ENCODE data around the gene DNAH14. TPM values are rescaled to one million over a fixed set of nuclear protein-coding genes. Genes with fewer than 3 reads are reported as not detected.

Gene DNAH14
- total RNA-seq, 4 donors from 2014 or later: 9.5 to 32.4 (median 14.8) TPM

DNA sequence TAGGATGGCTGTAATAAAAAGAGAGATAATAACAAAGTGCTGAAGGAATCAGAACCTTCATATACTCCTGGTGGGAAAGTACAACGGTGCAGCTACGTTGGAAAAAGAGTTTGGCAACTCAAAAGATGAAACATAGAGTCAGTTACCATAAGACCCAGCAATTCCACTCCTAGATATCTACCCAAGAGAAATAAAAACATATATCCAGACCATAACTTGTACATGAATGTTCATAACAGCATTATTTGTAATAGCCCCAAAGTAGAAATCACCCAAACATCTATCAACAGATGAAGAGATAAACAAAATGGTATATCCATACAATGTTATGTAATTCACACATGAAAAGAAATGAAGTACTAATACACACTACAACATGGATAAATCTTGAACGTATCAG is 30.5 kb upstream of the DNAH14 start:
- 91 to 94% methylated on average over 3 of the region's 3 CpGs for WGBS, 2 donors (ENCODE audit: low coverage in 1 of 2)
- Histone ChIP-seq H3K27ac (no peak overlapping the region), H3K4me1 (no peaks in the 10 kb centered on the region), H3K27me3 (no peaks in the 10 kb centered on the region), H3K9me3 (no peaks in the 10 kb centered on the region), H3K4me3 (no peak overlapping the region), H3K36me3 (no peaks in the 10 kb centered on the region)
- TF ChIP-seq EP300 (IDR thresholded peaks at IDR 0.05): no peak
- TF ChIP-seq POLR2A (IDR thresholded peaks at IDR 0.05): no peak
- TF ChIP-seq POLR2AphosphoS5 (IDR thresholded peaks at IDR 0.05): no peak
- TF ChIP-seq, protein P1, sequence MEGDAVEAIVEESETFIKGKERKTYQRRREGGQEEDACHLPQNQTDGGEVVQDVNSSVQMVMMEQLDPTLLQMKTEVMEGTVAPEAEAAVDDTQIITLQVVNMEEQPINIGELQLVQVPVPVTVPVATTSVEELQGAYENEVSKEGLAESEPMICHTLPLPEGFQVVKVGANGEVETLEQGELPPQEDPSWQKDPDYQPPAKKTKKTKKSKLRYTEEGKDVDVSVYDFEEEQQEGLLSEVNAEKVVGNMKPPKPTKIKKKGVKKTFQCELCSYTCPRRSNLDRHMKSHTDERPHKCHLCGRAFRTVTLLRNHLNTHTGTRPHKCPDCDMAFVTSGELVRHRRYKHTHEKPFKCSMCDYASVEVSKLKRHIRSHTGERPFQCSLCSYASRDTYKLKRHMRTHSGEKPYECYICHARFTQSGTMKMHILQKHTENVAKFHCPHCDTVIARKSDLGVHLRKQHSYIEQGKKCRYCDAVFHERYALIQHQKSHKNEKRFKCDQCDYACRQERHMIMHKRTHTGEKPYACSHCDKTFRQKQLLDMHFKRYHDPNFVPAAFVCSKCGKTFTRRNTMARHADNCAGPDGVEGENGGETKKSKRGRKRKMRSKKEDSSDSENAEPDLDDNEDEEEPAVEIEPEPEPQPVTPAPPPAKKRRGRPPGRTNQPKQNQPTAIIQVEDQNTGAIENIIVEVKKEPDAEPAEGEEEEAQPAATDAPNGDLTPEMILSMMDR (IDR thresholded peaks at IDR 0.05): no peak
- ATAC-seq: no peak

DNA sequence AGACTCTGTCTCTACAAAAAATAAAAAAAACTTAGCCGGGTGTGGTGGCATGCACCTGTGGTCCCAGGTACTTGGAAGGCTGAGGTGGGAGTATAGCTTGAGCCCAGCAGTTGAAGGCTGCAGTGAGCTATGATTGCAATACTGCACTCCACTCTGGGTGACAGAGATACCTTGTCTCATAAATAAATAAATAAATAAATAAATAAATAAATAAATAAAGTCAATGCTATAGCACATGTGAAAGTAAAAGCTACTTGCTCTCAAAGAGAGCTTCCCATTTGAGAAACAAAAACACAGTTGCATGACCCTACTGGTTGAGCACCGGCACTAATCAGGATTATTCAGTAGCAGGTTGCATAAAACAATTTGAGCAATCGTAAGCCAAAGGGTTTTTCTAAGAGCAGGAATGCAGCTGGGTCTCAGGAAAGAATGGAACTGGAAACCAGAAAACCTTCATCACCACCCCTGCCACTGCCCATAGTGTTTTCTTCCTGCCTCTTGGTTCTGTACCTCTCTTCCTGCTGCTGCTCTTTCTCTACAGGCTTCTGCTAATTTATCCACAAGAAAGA is 29.3 kb upstream of the DNAH14 start:
- Histone ChIP-seq H3K4me1 (no peaks in the 10 kb centered on the region), H3K27me3 (no peaks in the 10 kb centered on the region), H3K27ac (no peak overlapping the region), H3K36me3 (no peaks in the 10 kb centered on the region), H3K9me3 (no peaks in the 10 kb centered on the region), H3K4me3 (no peak overlapping the region)
- TF ChIP-seq, protein P1 (IDR thresholded peaks at IDR 0.05): no peak
- TF ChIP-seq EP300 (IDR thresholded peaks at IDR 0.05): no peak
- no peak for TF ChIP-seq POLR2A (IDR thresholded peaks at IDR 0.05)
- no peak for TF ChIP-seq POLR2AphosphoS5 (IDR thresholded peaks at IDR 0.05)
- no peak for ATAC-seq
- WGBS, 2 donors (ENCODE audit: low coverage in 1 of 2): 75 to 83% methylated on average over 2 to 3 of the region's 3 CpGs

DNA sequence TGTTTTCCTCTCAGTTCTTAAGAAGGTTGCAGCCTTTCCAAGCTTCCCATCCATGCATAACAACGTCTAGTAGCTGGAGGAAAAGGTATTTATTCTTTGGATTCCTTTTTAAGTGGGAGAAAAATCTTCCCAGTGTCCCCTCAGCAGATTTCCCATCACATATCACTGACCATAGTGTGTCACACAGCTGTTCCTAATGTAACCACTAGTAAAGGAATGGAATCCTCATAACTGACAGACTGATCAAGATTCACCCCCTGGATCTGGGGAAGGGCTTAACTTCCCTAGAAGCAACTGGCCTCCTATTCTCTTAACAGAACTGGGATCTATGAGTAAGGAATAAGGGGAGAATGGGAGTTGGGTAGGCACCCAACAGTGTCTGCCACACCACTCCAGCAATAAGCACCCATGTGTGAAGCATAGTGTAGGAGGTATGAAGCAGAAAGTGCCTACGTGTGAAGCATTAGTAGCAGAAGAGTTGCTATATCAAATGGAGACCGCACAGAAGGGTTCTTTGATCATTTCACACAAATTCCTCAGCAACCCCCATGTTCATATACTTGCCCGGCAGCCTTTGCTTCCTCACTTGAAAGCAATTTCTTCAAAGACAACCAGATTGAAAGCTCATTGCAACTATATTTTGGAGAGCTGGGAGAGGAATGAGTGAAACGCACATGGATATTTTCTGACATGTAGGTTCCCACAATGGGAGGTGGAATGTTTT is 28.2 kb upstream of the DNAH14 start:
- TF ChIP-seq POLR2A (IDR thresholded peaks at IDR 0.05) (no peak), EP300 (IDR thresholded peaks at IDR 0.05) (no peak), POLR2AphosphoS5 (IDR thresholded peaks at IDR 0.05) (no peak)
- TF ChIP-seq, protein P1 (IDR thresholded peaks at IDR 0.05): no peak

DNA sequence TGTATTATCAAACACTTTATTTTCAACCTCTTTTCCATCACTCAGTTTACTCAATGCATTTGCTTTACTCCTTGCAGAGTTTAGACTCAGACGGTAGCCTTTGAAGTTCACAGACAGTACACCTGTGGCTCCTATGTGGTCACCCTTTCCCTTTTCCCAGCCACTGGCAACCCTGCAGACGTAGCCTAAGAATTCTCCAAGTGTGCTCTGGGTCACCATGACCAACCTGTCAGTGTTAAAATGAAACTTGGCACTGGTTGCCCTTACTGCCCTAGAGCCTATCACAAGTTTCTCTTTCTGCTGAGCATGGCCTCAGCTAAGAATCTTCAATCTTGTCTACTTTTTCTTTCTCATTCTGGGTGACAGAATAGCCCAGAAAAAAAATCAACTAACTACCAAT is 25.5 kb upstream of the DNAH14 start:
- Histone ChIP-seq H3K27ac (no peak overlapping the region), H3K36me3 (no peaks in the 10 kb centered on the region), H3K4me3 (no peak overlapping the region), H3K4me1 (no peaks in the 10 kb centered on the region), H3K27me3 (peaks cover 11% of the 10 kb centered on the region), H3K9me3 (no peaks in the 10 kb centered on the region)
- WGBS, 2 donors (ENCODE audit: low coverage in 1 of 2): 65 to 69% methylated on average over 2 of the region's 2 CpGs
- no peak for ATAC-seq
- TF ChIP-seq POLR2AphosphoS5 (IDR thresholded peaks at IDR 0.05): no peak
- TF ChIP-seq, protein P1 (IDR thresholded peaks at IDR 0.05): no peak
- TF ChIP-seq POLR2A (IDR thresholded peaks at IDR 0.05): no peak
- TF ChIP-seq EP300 (IDR thresholded peaks at IDR 0.05): no peak

More for the DNA sequence above, 28.2 kb upstream of the DNAH14 start:
- no peak for ATAC-seq
- Histone ChIP-seq H3K4me1 (no peaks in the 10 kb centered on the region), H3K4me3 (no peak overlapping the region), H3K27ac (no peak overlapping the region), H3K36me3 (no peaks in the 10 kb centered on the region), H3K27me3 (peaks cover 1% of the 10 kb centered on the region), H3K9me3 (no peaks in the 10 kb centered on the region)
- WGBS, 2 donors (ENCODE audit: low coverage in 1 of 2): 62 to 69% methylated on average over 4 to 5 of the region's 5 CpGs

DNA sequence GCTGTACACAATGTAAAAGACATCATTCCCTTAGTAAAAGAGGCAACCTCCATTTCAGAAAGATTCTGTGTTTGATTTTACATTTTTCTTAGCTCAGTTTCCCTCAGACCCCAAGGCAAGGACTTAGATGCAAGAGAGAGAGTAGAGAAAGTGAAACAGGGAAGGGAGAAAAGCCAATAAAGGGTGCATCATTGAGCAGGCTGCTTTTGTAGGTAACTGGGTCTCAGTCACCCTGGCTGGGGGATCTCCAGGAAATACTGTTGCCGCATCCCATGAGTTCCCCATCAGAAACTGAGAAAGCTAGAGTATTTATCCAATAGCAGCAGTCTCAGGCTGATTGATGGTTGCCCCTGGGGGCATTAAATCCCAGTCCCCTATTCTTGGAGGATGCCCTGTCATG is 23.1 kb upstream of the DNAH14 start:
- ATAC-seq: no peak
- H3K9me3 ChIP-seq: peaks cover 0 to 14% (median 0%) of the 10 kb centered on the region in 3 donors
- H3K27me3 ChIP-seq: peaks cover 11% of the 10 kb centered on the region
- H3K27ac ChIP-seq: no peak overlapping the region
- H3K4me1 ChIP-seq: no peaks in the 10 kb centered on the region
- TF ChIP-seq, protein P1 (IDR thresholded peaks at IDR 0.05): no peak
- no peak for TF ChIP-seq EP300 (IDR thresholded peaks at IDR 0.05)
- no peak for TF ChIP-seq POLR2A (IDR thresholded peaks at IDR 0.05)
- TF ChIP-seq POLR2AphosphoS5 (IDR thresholded peaks at IDR 0.05): no peak
- no peak overlapping the region for H3K4me3 ChIP-seq
- no peaks in the 10 kb centered on the region for H3K36me3 ChIP-seq
- 67% methylated on average over 1 of the region's 1 CpG; no CpG with 5 or more reads in 1 of the 2 donors for WGBS, 2 donors (ENCODE audit: low coverage in 1 of 2)
